Activated CD8-positive, alpha-beta T cell treated with anti-CD3 and anti-CD28 coated beads, Interleukin-2, amount 10 ng/mL, durations not matched to agents 7 days and 5 days (primary cell): ENCODE measurements around the gene RELN. TPM values are rescaled to one million over a fixed set of nuclear protein-coding genes. Genes with fewer than 3 reads are reported as not detected.

Experiments used
- ATAC-seq: fragments of 150-1000 bp; cut with Tn5 transposase; one replicate; pipeline ENCODE4 v1.10.0; 2021; ENCODE audit warnings: moderate library complexity
- CTCF ChIA-PET: fragments of 350-600 bp; sonication (Branson Sonifier 250); formaldehyde crosslinking; loops from one replicate; lab custom pipeline; 2021; ENCODE audit warnings: antibody characterized with exemption; lab: Charles Lee
- POLR2A ChIA-PET: fragments of 350-600 bp; sonication (Branson Sonifier 250); formaldehyde crosslinking; loops from one replicate; lab custom pipeline; 2021; ENCODE audit warnings: antibody characterized with exemption; lab: Charles Lee
- DNase-seq: peaks from one replicate; pipeline ENCODE4 v3.0.0-alpha.2; 2020
- H3K27ac Mint-ChIP-seq: one replicate; pipeline ENCODE4 v1.8.0; 2021; ENCODE audit warnings: mild to moderate bottlenecking, mixed read lengths
- H3K27me3 Mint-ChIP-seq: one replicate; pipeline ENCODE4 v1.8.0; 2021; ENCODE audit warnings: low read depth, mixed read lengths
- H3K36me3 Mint-ChIP-seq: one replicate; pipeline ENCODE4 v1.8.0; 2021; ENCODE audit warnings: low read depth, mixed read lengths
- H3K4me1 Mint-ChIP-seq: one replicate; pipeline ENCODE4 v1.8.0; 2021; ENCODE audit warnings: low read depth, mixed read lengths
- H3K4me3 Mint-ChIP-seq: one replicate; pipeline ENCODE4 v1.8.0; 2021; ENCODE audit warnings: mild to moderate bottlenecking, mixed read lengths
- H3K9me3 Mint-ChIP-seq: one replicate; pipeline ENCODE4 v1.8.0; 2022; ENCODE audit warnings: mixed read lengths; ENCODE audit not compliant: insufficient read depth
- total RNA-seq, 2 experiments: library from RNA; stranded (reverse); gene quantifications; one replicate each; pipeline ENCODE4 v1.2.3, GENCODE V29; 2021

RELN gene
- total RNA-seq, 2 experiments from 2014 or later: not detected

DNA sequence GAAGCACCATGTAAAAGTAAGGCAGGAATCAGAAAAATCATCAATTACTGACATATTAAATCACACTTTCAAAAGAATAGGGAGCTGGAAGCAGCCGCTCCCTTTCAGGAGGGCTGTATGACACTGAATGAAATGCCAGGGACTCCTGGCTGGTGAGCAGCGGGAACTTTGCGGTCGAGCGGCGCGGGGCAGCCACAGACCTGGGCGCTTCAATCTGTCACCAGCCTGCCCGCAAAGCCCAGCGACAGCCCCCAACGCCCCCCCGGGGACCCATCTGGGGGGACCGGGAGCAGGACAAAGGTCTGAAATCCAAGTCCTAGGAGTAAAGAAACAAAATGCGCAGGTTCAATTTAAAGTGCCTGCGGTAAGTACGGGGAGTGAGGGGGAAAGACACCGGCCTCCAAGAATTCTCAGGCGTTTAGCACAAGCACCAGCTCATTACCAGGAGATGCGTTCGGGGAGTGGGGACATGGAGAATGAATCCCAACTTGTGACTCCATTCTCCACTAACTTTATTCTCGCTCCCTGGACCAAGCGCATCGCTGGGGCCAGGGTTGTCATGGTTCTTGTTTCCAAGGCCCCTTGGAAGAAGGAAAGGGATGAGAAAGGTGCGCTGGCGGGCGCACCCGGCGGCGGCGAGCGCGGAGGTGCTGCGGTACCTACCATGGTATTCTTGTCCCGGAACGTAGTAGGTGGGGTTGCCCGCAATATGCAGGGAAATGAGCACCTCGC, 824 bp downstream of the RELN start:
- CTCF ChIA-PET: no interaction called here
- peak overlapping the region; percentile 6 for H3K4me3 Mint-ChIP-seq
- H3K27me3 Mint-ChIP-seq: peaks cover 55% of the 10 kb centered on the region

DNA sequence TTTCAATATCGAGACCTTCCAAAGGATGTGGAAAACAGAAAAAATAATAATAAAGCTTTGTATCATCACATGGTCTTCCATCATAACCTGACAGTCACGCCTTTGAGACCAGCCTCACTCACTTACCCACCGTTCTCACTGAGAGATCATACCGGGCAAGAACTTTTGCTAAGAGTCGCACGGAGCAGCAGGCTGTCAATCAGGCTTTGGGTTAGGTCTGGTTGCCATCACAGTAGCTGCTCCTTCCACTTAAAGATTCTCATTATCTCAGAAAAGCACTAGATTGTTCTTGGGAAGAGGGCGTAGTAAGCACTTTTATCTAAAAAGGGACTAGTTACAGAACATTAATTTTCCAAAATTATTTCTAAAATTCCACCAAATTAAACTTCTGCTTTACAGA, 2.0 kb downstream of the RELN start:
- CTCF ChIA-PET: no interaction called here
- no peak for ATAC-seq

More for the DNA sequence above, 824 bp downstream of the RELN start:
- no peak overlapping the region for H3K27ac Mint-ChIP-seq
- POLR2A ChIA-PET: no interaction called here
- DNase-seq: no peak
- no peaks in the 10 kb centered on the region for H3K9me3 Mint-ChIP-seq
- H3K36me3 Mint-ChIP-seq: no peaks in the 10 kb centered on the region
- peaks cover 10% of the 10 kb centered on the region for H3K4me1 Mint-ChIP-seq
- no peak for ATAC-seq

DNA sequence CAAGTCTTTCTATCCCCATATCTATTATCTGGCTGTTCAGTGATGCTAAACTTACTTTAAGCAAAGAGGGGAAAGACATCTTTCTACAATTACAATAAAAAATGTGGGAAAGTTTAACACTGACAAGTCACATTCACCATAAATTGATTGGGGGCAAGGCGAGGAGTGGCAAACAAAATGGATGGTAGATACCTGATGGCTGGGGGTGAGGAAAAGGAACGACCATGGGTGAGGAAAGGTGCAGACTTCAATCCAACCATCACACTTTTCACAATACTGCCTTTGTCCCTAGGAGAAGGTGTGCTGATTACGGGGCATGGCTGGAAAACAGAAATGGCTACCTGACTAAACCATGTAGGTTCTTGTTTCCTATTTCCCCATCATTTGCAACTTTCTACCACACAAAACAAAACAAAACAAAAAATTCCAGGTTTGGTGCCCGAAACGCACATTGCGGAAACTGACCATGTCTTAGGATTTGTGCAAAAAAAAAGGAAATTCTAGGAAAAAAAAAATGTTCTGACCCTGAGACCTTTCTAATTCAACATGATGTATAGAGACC, 3.8 kb downstream of the RELN start:
- no peak for ATAC-seq
- H3K9me3 Mint-ChIP-seq: no peaks in the 10 kb centered on the region
- no peak for DNase-seq
- no peaks in the 10 kb centered on the region for H3K36me3 Mint-ChIP-seq
- H3K27ac Mint-ChIP-seq: no peak overlapping the region
- peaks cover 9% of the 10 kb centered on the region for H3K4me1 Mint-ChIP-seq
- POLR2A ChIA-PET: no interaction called here
- H3K4me3 Mint-ChIP-seq: no peak overlapping the region
- peaks cover 36% of the 10 kb centered on the region for H3K27me3 Mint-ChIP-seq
- CTCF ChIA-PET: no interaction called here

More for the DNA sequence above, 2.0 kb downstream of the RELN start:
- H3K27me3 Mint-ChIP-seq: peaks cover 49% of the 10 kb centered on the region
- H3K27ac Mint-ChIP-seq: no peak overlapping the region
- H3K9me3 Mint-ChIP-seq: no peaks in the 10 kb centered on the region
- DNase-seq: no peak
- POLR2A ChIA-PET: no interaction called here
- no peak overlapping the region for H3K4me3 Mint-ChIP-seq
- peaks cover 10% of the 10 kb centered on the region for H3K4me1 Mint-ChIP-seq
- no peaks in the 10 kb centered on the region for H3K36me3 Mint-ChIP-seq

DNA sequence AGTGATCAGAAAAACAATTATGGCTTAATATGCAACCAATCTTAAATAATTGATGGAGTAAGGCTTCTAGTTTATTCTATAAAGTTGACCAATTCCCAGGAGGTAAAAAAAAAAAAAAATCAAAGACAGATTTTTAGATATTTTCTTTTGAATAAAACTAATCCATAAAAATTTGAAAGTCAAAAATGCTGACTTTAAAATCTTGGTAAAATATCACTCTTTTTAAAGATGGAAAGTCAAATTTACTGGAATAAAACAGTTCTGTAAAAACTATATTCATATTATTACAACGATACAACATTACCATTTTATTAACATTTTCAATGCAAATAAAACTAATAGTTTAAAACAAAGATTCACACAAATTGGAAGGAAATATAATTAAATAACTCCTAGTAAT, 5.4 kb downstream of the RELN start:
- peaks cover 28% of the 10 kb centered on the region for H3K27me3 Mint-ChIP-seq

DNA sequence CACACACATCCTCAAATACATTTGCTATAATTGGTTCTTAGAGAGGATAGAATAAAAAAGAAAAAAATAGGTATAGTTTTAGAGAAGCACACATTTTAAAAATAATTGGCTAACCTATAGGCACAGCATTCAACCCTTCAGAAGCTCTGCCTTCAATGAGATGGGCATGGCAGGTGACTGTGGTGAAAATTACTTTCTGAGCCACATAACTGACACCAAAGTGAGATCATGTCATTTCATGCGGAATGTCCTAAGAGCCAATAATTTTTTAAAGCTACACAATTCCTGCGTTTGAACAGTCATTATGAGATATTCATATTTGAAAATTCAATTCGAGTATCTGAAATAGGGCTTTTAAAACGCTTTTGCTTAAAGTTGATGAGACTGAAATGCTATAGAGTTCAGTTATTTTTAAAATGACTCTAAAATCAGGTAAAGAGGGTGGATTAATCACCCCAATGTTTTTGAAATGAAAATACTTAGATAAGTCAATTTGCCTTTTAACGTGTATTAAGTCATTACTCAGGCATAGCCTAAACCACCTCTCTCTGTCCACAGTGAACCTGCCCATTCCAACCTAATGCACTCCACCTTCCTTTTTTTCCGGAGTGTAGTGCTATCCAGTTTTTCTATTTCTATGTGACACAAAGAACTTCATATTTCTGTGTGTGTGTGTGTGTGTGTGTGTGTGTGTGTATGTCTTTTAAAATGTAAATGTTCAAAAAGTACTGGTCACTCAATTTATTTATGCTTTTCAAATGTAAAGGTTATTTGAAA, 6.1 kb downstream of the RELN start:
- no peak overlapping the region for H3K4me3 Mint-ChIP-seq
- ATAC-seq (no peak), DNase-seq (no peak)
- H3K4me1 Mint-ChIP-seq: no peaks in the 10 kb centered on the region
- H3K27ac Mint-ChIP-seq: no peak overlapping the region
- ChIA-PET CTCF (no interaction called here), POLR2A (no interaction called here)
- H3K9me3 Mint-ChIP-seq: no peaks in the 10 kb centered on the region
- peaks cover 21% of the 10 kb centered on the region for H3K27me3 Mint-ChIP-seq
- H3K36me3 Mint-ChIP-seq: no peaks in the 10 kb centered on the region

More for the DNA sequence above, 5.4 kb downstream of the RELN start:
- no peak for DNase-seq
- peaks cover 3% of the 10 kb centered on the region for H3K4me1 Mint-ChIP-seq
- no peak overlapping the region for H3K4me3 Mint-ChIP-seq
- no peak overlapping the region for H3K27ac Mint-ChIP-seq
- ChIA-PET CTCF (no interaction called here), POLR2A (no interaction called here)
- no peaks in the 10 kb centered on the region for H3K9me3 Mint-ChIP-seq
- ATAC-seq: no peak
- no peaks in the 10 kb centered on the region for H3K36me3 Mint-ChIP-seq

DNA sequence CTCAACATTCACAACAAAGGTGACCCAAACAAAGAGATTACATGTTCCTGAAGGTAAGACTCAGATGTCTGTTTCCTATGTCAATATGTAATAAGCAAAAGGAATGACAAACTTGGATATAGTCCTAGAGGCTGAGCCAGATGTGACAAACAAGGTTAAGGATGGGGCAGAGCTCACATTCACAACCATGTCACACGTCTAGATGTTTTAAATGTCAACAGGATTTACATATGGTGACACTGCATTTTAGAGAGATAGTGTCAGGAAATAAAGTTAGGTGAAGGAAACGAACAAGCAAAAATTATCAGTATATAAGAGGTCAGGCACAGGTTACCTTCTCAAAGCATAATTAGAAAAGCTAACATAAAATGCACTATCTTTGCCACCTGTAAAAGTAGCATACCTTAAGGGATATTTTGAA, 8.4 kb downstream of the RELN start:
- no peaks in the 10 kb centered on the region for H3K4me1 Mint-ChIP-seq

DNA sequence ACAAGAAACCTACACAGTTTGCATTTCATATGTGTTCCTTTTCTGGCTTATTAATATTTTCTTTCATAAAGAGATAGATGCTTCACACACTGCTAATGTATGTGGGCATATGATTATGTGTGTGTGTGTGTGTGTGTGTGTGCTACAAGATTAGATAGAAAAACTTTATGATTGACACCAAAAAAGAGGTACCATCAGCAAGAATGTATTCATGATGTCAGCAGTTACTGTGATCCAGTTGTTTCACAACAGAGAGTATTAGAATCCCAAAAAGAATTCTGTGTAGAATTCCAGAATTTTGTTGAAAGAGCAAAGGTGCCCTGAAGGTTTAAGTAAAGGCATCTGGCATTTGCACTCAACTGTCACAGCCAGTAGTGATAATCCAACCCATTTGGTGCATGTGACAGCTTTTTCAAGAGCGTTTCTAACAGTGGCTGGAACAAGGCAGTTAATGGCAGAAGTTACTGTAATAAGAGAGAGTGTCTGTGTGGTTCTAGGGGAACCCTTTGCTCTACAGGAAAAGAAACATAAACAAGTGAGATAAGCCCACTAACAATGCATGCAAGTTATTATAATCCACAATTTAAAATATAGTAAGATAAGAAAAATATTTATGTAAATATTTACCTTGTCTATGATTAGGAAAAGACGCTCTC, 16.6 kb downstream of the RELN start:
- ATAC-seq (no peak), DNase-seq (no peak)
- Mint-ChIP-seq H3K27me3 (peaks cover 2% of the 10 kb centered on the region), H3K4me3 (no peak overlapping the region), H3K9me3 (no peaks in the 10 kb centered on the region), H3K4me1 (no peaks in the 10 kb centered on the region), H3K27ac (no peak overlapping the region), H3K36me3 (no peaks in the 10 kb centered on the region)
- ChIA-PET CTCF (no interaction called here), POLR2A (no interaction called here)

More for the DNA sequence above, 8.4 kb downstream of the RELN start:
- no peaks in the 10 kb centered on the region for H3K9me3 Mint-ChIP-seq
- peaks cover 10% of the 10 kb centered on the region for H3K27me3 Mint-ChIP-seq
- POLR2A ChIA-PET: no interaction called here
- no peak overlapping the region for H3K4me3 Mint-ChIP-seq
- CTCF ChIA-PET: no interaction called here
- no peak for DNase-seq
- no peaks in the 10 kb centered on the region for H3K36me3 Mint-ChIP-seq
- no peak overlapping the region for H3K27ac Mint-ChIP-seq
- no peak for ATAC-seq

DNA sequence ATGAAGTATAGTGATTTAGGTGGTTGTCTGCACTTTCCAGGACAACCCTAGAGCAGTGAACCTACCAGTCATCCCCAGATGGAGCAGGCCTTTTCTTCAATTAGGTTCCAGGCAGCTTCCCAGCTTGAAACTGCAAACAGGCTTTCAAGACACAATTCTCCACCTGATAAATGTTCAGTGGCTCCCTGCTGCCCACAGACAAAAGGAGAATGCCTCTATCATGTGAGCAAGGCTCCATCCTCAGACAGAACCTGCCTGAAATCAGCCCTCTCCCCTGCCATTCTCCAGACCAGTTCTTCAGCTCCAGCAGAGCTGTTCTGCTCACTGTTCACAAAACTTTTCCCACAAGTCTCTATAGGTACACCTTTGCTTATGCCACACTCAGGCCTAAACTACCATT, 22.1 kb downstream of the RELN start:
- H3K27me3 Mint-ChIP-seq: peaks cover 4% of the 10 kb centered on the region
- DNase-seq (no peak), ATAC-seq (no peak)
- no peaks in the 10 kb centered on the region for H3K36me3 Mint-ChIP-seq
- ChIA-PET CTCF (no interaction called here), POLR2A (no interaction called here)
- H3K9me3 Mint-ChIP-seq: no peaks in the 10 kb centered on the region
- no peaks in the 10 kb centered on the region for H3K4me1 Mint-ChIP-seq
- no peak overlapping the region for H3K27ac Mint-ChIP-seq
- H3K4me3 Mint-ChIP-seq: no peak overlapping the region

DNA sequence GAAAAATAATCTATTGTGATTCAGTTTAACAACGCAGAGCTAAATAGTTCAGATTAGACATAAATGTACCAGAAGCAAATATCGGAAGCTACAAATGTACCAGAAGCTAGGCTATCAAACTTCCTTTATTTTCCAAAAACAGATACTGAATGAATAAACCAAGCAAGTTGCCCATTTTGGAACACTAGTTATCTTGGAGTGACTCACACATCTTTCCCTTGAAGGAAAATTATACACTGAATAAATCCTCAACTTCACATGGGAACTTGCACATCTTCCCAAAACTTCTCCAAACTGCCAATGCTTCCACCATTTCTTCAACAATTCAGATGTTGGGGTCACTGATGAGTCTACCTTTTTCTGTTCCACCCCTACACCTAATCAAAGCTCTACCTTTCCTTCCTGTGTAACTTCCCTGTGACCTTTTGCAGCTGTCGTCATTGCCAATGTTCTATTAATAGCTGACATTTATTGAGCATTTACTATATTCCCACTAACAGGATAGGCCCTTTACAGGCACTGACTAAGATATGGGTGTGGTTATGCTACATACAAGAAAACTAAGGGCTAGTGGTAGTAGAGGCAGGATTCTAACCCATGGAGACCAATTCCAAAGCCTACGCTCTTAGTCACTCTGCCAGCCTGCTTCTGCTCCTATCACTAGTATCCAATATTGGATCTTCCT, 22.7 kb downstream of the RELN start:
- POLR2A ChIA-PET: no interaction called here
- H3K9me3 Mint-ChIP-seq: no peaks in the 10 kb centered on the region
- DNase-seq (no peak), ATAC-seq (no peak)
- CTCF ChIA-PET: no interaction called here
- peaks cover 8% of the 10 kb centered on the region for H3K27me3 Mint-ChIP-seq
- H3K4me1 Mint-ChIP-seq: no peaks in the 10 kb centered on the region
- H3K27ac Mint-ChIP-seq: no peak overlapping the region
- H3K36me3 Mint-ChIP-seq: no peaks in the 10 kb centered on the region
- H3K4me3 Mint-ChIP-seq: no peak overlapping the region

DNA sequence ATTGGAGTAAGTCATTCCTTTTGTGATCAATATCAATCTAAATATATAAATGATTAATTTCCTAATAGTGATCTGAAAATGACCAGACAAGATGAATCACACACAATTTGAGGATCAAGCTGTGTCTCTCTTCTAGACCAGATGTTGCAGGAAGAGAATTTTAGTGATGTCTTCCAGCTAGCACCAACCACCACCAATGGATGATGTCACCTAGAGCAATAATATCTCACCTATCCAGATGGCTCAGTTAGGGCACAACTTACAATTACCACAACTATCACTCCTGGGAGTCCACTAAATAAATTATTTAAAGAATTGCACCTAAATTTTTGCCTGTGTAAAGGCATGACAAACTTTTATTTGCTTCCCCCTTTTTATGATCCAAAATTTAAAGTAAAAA, 25.2 kb downstream of the RELN start:
- no peaks in the 10 kb centered on the region for H3K36me3 Mint-ChIP-seq
- ATAC-seq (no peak), DNase-seq (no peak)
- peaks cover 14% of the 10 kb centered on the region for H3K27me3 Mint-ChIP-seq
- H3K4me3 Mint-ChIP-seq: no peak overlapping the region
- CTCF ChIA-PET: no interaction called here
- no peak overlapping the region for H3K27ac Mint-ChIP-seq
- POLR2A ChIA-PET: no interaction called here
- H3K4me1 Mint-ChIP-seq: no peaks in the 10 kb centered on the region
- no peaks in the 10 kb centered on the region for H3K9me3 Mint-ChIP-seq

DNA sequence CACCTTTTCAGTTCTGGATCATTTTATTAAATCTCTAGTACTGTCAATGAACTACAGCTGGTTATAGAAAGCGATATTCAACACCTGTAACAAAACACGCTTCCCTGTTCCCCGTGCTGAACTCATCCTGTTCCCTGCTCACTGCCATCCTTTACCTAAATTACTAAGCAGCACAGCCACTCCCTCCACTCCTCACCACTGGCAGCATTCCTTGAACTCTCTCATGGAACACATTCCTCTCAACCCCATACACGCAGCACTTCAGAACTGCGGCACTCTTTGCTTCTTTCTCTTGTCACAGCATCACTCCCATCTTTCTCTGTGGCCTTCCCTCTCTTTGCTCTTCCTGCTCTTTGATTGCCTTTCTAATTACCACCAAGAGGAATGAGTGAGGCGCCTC, 27.4 kb downstream of the RELN start:
- Mint-ChIP-seq H3K4me1 (no peaks in the 10 kb centered on the region), H3K36me3 (no peaks in the 10 kb centered on the region), H3K27me3 (peaks cover 14% of the 10 kb centered on the region), H3K4me3 (no peak overlapping the region), H3K27ac (no peak overlapping the region), H3K9me3 (no peaks in the 10 kb centered on the region)
- ATAC-seq (no peak), DNase-seq (no peak)
- ChIA-PET CTCF (no interaction called here), POLR2A (no interaction called here)
